A549 (cell line): ENCODE results near the gene TNRC6B. TPM values are rescaled to one million over a fixed set of nuclear protein-coding genes. Genes with fewer than 3 reads are reported as not detected.

Source experiments
- ATAC-seq, 2 experiments: fragments of 200-7000 bp in 1 of 2; fragments of >200 bp in 1 of 2; cut with Nextera tagmentation in 1 of 2; cut with Tn5 transposase in 1 of 2; 3 replicates each; pipeline versions ENCODE4 v1.8.0 to v1.9.1; 2018 to 2020; ENCODE audit warnings: mild to moderate bottlenecking in 1 of 2, moderate library complexity in 1 of 2
- CTCF ChIA-PET: fragments of 300-600 bp; sonication (Branson Sonifier 250); formaldehyde crosslinking; extraction: SDS; loops from one replicate; lab custom pipeline; 2021; ENCODE audit warnings: antibody characterized with exemption, inconsistent platforms; lab: Yijun Ruan, JAX
- POLR2A ChIA-PET: fragments of 350-600 bp; formaldehyde crosslinking; extraction: SDS; loops from one replicate; lab custom pipeline; 2021; ENCODE audit warnings: antibody characterized with exemption, inconsistent platforms; lab: Yijun Ruan, JAX
- DNase-seq, 2 experiments: peaks; one replicate each; pipeline versions ENCODE4 v3.0.0 to v3.0.0-alpha.2; 2011 to 2016; ENCODE audit warnings: low read depth in 1 of 2, low spot score in 1 of 2
- FAIRE-seq: peaks from 2 replicates; lab custom pipeline; 2011; peaks lifted over from hg19 to GRCh38; lab: Jason Lieb, UNC
- H3K27ac ChIP-seq, 2 experiments: fragments of >200 bp; sonication (Bioruptor Twin); formaldehyde crosslinking; 3 replicates each; pipeline ENCODE4 v1.5.1; 2016 to 2017
- H3K4me1 ChIP-seq: fragments of >200 bp; sonication (Bioruptor Twin); formaldehyde crosslinking; 3 replicates; pipeline ENCODE4 v1.6.1; 2016
- H3K4me2 ChIP-seq: fragments of >200 bp; sonication (Bioruptor Twin); formaldehyde crosslinking; 3 replicates; pipeline ENCODE4 v1.6.1; 2016
- H3K4me3 ChIP-seq: fragments of >200 bp; sonication (Bioruptor Twin); formaldehyde crosslinking; 3 replicates; pipeline ENCODE4 v1.5.1; 2016
- H3K9me3 ChIP-seq: fragments of >200 bp; sonication (Bioruptor Twin); formaldehyde crosslinking; 3 replicates; pipeline ENCODE4 v1.6.1; 2016
- BHLHE40 ChIP-seq: IDR thresholded peaks from 2 replicates; pipeline ENCODE4 v1.6.1; 2012; ENCODE audit warnings: low read depth, low read length, inconsistent platforms
- CEBPB ChIP-seq, 2 experiments: fragments of >200 bp in 1 of 2; sonication (Bioruptor Twin) in 1 of 2; formaldehyde crosslinking in 1 of 2; IDR thresholded peaks; 2 replicates each; pipeline ENCODE4 v1.6.1; 2012 to 2016
- CHD4 ChIP-seq: fragments of 200-600 bp; sonication (generic); IDR thresholded peaks from 2 replicates; pipeline ENCODE4 v1.6.1; 2016; ENCODE audit warnings: antibody characterized with exemption, mild to moderate bottlenecking, borderline replicate concordance
- E2F6 ChIP-seq: IDR thresholded peaks from 2 replicates; pipeline ENCODE4 v1.6.1; 2012; ENCODE audit warnings: low read depth, borderline replicate concordance
- EHF ChIP-seq: fragments of 250-450 bp; sonication (Bioruptor Pico); IDR thresholded peaks from 2 replicates; pipeline ENCODE4 v1.5.0; 2020; ENCODE audit warnings: mild to moderate bottlenecking
- EHMT2 ChIP-seq: fragments of 200-600 bp; sonication (generic); IDR thresholded peaks from 2 replicates; pipeline ENCODE4 v1.6.1; 2016; ENCODE audit warnings: antibody characterized with exemption, low read depth, mild to moderate bottlenecking, moderate library complexity
- ELK1 ChIP-seq: fragments of 150-350 bp; IDR thresholded peaks from 2 replicates; pipeline ENCODE4 v1.6.1; 2014; ENCODE audit warnings: low read depth, mild to moderate bottlenecking, low read length
- EP300 ChIP-seq, 2 experiments: fragments of >200 bp; sonication (Bioruptor Twin); formaldehyde crosslinking; IDR thresholded peaks; 2 replicates in 1 of 2; 3 replicates in 1 of 2; pipeline ENCODE4 v1.6.1; 2016 to 2017
- FOXS1 ChIP-seq: fragments of 250-450 bp; sonication (Bioruptor Pico); IDR thresholded peaks from 2 replicates; pipeline ENCODE4 v1.5.0; 2020; ENCODE audit warnings: mild to moderate bottlenecking, moderate library complexity
- HDAC2 ChIP-seq: fragments of 200-600 bp; sonication (generic); IDR thresholded peaks from 2 replicates; pipeline ENCODE4 v1.6.1; 2016
- KDM5A ChIP-seq: fragments of 200-600 bp; sonication (generic); IDR thresholded peaks from 2 replicates; pipeline ENCODE4 v1.6.1; 2016; ENCODE audit warnings: antibody characterized with exemption, mild to moderate bottlenecking
- MAFK ChIP-seq: fragments of 450-650 bp; IDR thresholded peaks from 2 replicates; pipeline ENCODE4 v1.6.1; 2014; ENCODE audit not compliant: partially characterized antibody
- MAX ChIP-seq: IDR thresholded peaks from 2 replicates; pipeline ENCODE4 v1.6.1; 2012
- MYC ChIP-seq: IDR thresholded peaks from 2 replicates; pipeline ENCODE4 v1.6.1; 2012; ENCODE audit warnings: mild to moderate bottlenecking, inconsistent platforms, low read length, improper control_type of control experiment, borderline replicate concordance
- NFE2L2 ChIP-seq: fragments of 150-350 bp; conservative IDR thresholded peaks from 2 replicates; pipeline ENCODE4 v1.6.1; 2014; ENCODE audit warnings: low read length
- REST ChIP-seq: fragments of 200-600 bp; sonication (generic); IDR thresholded peaks from 2 replicates; pipeline ENCODE4 v1.6.1; 2016; ENCODE audit warnings: antibody characterized with exemption, mild to moderate bottlenecking, moderate library complexity
- SREBF2 ChIP-seq: fragments of 450-650 bp; IDR thresholded peaks from 2 replicates; pipeline ENCODE4 v1.6.1; 2014; ENCODE audit warnings: mild to moderate bottlenecking, moderate library complexity
- TP53 ChIP-seq: fragments of 250-450 bp; sonication (Bioruptor Pico); IDR thresholded peaks from 2 replicates; pipeline ENCODE4 v1.5.0; 2021; ENCODE audit warnings: mild to moderate bottlenecking, moderate library complexity
- ZC3H11A ChIP-seq: fragments of 450-650 bp; IDR thresholded peaks from 2 replicates; pipeline ENCODE4 v1.6.1; 2014; ENCODE audit warnings: antibody characterized with exemption, mild to moderate bottlenecking
- ZSCAN20 ChIP-seq: fragments of 250-450 bp; sonication (Bioruptor Pico); IDR thresholded peaks from 2 replicates; pipeline ENCODE4 v1.8.0; 2022; ENCODE audit warnings: mild to moderate bottlenecking, moderate library complexity
- WGBS: methylation state at CpG from one replicate; pipeline ENCODE4 v1.1.6; 2017; ENCODE audit errors: missing lambda C conversion rate; 5-methylcytosine and 5-hydroxymethylcytosine counted together
- polyA plus RNA-seq, 4 experiments: library from polyadenylated mRNA; depleted of rRNA in 3 of 4; stranded (reverse); fragments of >200 nt; fragmentation: RNase III in 1 of 4; extraction: RNeasy Plus Mini Kit Qiagen cat#74134 plus additional on column Dnase treatment in 1 of 4; gene quantifications; 2 replicates in 3 of 4; 3 replicates in 1 of 4; pipeline ENCODE4 v1.2.3, GENCODE V29; 2011 to 2017

The TNRC6B gene
- polyA plus RNA-seq, 2 of the 4 experiments (the other 2 are of a cell fraction) = 4.9 to 5.0 TPM

GRCh38 chr22:40137132-40137531 lies 40.6 kb upstream of the TNRC6B start:
- no peak overlapping the region for H3K4me2 ChIP-seq
- TF ChIP-seq FOXS1 (CRISPR knock-in tag) (no peak), ELK1 (no peak), ZC3H11A (no peak), EHF (no peak), MAFK (no peak), CHD4 (no peak), BHLHE40 (no peak), KDM5A (no peak), HDAC2 (no peak), NFE2L2 (no peak), E2F6 (no peak), CEBPB (IDR thresholded peaks at IDR 0.05) (no peak), EP300 (IDR thresholded peaks at IDR 0.05) (no peak), EHMT2 (no peak), MAX (no peak), ZSCAN20 (CRISPR knock-in tag) (no peak), REST (no peak)
- ATAC-seq (no peak), DNase-seq (no peak), FAIRE-seq (no peak)
- H3K4me3 ChIP-seq = no peak overlapping the region
- WGBS = 88% methylated on average over 4 of the region's 4 CpGs
- H3K27ac ChIP-seq = no peak overlapping the region
- CTCF ChIA-PET = interaction anchor here (0.6 to 1.3 kb wide), 2 partner anchors 57 to 112 kb away, joined by 3 to 4 read pairs; no protein-coding TSS in a partner anchor
- H3K9me3 ChIP-seq = no peaks in the 10 kb centered on the region
- H3K4me1 ChIP-seq = no peaks in the 10 kb centered on the region
- POLR2A ChIA-PET = no interaction called here

GRCh38 chr22:40138866-40139265 lies 38.9 kb upstream of the TNRC6B start:
- CTCF ChIA-PET = no interaction called here
- FAIRE-seq (no peak), ATAC-seq (no peak), DNase-seq (no peak)
- no peaks in the 10 kb centered on the region for H3K4me1 ChIP-seq
- H3K4me2 ChIP-seq = no peak overlapping the region
- no peak overlapping the region for H3K27ac ChIP-seq
- no peaks in the 10 kb centered on the region for H3K9me3 ChIP-seq
- POLR2A ChIA-PET = no interaction called here
- TF ChIP-seq SREBF2 (no peak), ZSCAN20 (CRISPR knock-in tag) (no peak), TP53 (CRISPR knock-in tag) (no peak), MYC (no peak)
- no peak overlapping the region for H3K4me3 ChIP-seq
